Sciatic nerve (tissue), 2 donors: Measurements from ENCODE around the gene LRRC3C. TPM values are rescaled to one million over a fixed set of nuclear protein-coding genes. Genes with fewer than 3 reads are reported as not detected.

Experiments
- ATAC-seq: fragments of 200-7000 bp; cut with Tn5 transposase; one replicate; pipeline ENCODE4 v1.9.1; 2020; ENCODE audit warnings: mild to moderate bottlenecking, moderate library complexity
- DNase-seq: peaks from one replicate; pipeline ENCODE4 v3.0.0-alpha.2; 2020; ENCODE audit warnings: low spot score
- intact Hi-C: fragments of 100-400 bp; cut with DNase I; formaldehyde crosslinking; loops from one replicate; pipeline ENCODE4 v1.14.2; 2022
- total RNA-seq: library from RNA; stranded (reverse); fragmentation: NEBNext Ultra II Directional; extraction: Animal tissue kit (Norgen Biotek cat#: 25700); gene quantifications from one replicate; pipeline ENCODE4 v1.2.1, GENCODE V29; 2021
- donor health status: DM: no; HTN: no; CAD: no.
- donor health status: DM: no; HTN: no; CAD: no.

LRRC3C gene
- total RNA-seq, 1 donor from 2014 or later = not detected

DNA sequence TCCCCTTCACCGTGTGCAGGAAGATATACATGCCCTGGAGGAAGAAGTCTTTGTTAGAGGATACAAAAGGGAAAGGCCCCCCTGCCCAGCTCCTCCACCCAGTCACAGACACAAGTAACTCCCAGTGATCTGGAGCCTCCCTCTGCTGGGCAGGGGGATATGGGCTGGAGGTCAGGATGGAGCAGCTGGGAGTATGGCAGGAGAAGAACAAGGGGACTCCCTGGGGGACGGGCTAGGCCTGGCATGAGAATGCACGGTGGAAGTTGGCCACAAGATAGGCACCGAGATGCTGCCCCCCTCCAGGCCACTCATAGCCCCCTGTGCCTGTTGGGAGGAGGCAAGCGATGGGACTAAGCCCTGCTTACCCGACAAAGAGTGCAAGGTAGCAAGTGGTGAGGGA is 4.3 kb upstream of the LRRC3C start:
- intact Hi-C loops = no loop called here
- DNase-seq (no peak), ATAC-seq (no peak)

DNA sequence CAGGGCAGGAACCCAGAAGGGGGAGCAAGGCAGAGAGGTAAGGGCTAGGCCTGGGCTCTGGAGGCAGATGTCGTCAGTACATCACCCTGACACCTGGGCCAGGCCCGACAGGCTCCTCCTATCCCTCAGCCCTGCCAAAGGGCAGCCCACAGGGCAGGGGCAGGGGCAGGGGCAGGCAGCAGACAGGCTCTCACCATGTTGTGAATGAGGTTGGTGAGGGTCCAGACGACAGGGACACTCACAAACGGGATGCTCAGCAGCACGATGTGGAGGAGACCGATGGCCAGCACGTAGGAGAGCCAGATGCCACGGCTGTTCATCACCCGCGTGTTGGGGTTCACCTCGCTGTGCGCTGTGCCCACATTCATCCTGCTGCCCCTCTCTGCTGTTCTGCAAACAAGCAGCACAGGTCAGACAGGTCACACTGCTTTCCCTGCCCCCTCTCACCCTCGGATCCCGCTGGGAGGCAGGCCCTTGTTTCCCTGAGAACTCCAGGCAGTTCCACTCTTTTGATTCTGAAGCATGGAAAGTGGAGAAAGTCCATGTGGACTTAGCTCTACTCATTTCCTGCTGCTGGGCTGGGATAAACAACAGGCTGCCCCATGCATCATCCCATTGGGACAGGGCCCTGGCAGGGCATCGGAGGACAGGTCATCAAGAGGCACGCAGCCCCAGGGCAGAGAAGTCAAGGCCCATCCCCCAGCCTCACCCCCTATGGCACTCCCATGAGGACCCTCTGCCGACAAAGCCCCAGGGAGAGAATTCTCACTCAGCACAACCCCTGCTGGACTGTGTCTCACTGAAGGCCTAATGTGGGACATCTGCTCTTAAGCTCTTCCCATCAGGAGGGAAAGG is 3.5 kb upstream of the LRRC3C start:
- ATAC-seq = no peak
- intact Hi-C loops = no loop called here
- DNase-seq = no peak

DNA sequence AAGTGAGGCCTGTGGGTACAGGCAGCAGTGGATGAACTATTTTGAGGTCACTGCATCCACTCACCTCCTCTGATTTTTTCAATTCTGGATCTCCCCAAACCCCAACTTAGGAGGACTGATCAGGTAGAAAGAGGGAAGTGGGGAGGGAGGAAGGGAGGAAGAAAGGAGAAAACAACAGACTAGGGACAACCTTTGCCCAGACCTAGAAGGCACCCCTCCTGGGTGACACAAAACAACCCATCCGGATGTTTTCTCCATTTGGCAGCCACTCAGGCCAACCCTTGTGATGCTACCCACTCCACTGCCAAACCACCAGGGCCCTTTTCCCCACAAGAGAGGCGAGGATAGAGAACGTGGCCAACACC is 2.9 kb upstream of the LRRC3C start:
- intact Hi-C loops = no loop called here
- ATAC-seq (no peak), DNase-seq (no peak)

DNA sequence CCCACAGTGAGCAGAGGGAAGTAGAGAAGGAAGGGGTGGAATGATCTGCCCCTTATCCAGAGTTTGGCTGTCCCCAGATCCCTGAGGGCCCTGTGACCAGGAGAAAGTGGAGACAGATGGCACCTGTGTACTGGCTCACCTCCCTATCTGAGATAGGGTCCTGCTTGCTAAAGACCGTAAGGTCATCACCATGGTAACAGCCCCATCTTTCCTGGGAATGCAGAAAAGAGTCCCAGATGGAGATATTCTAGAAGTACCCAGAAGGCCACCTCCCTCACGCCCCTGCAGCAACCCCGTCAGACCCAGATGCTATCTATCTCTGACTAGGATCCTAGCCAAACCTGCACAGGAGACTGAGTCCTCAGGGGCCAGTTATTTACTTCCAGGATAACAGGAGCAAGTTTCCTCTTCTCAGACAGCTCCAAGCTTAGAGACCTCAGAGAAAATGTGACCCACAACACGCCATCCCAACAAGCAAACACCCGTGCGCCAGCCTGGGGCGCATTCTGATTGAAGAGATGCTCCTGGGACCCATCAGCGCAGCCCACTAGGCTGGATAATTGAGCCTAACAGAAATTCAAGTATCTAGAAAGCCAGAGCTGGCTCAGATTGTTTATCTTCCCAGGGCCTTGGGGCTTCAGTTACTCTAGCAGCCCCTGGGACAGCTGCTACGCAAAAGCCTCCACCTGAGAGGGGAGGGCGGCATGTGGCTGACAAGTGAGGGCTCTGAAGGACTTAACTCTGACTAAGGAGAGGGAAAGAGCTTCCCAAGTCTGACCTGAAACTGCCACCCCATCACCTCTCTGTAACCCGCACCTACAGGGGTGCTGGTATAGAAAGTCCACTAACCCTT is 2.0 kb upstream of the LRRC3C start:
- no peak for ATAC-seq
- intact Hi-C loops = no loop called here

DNA sequence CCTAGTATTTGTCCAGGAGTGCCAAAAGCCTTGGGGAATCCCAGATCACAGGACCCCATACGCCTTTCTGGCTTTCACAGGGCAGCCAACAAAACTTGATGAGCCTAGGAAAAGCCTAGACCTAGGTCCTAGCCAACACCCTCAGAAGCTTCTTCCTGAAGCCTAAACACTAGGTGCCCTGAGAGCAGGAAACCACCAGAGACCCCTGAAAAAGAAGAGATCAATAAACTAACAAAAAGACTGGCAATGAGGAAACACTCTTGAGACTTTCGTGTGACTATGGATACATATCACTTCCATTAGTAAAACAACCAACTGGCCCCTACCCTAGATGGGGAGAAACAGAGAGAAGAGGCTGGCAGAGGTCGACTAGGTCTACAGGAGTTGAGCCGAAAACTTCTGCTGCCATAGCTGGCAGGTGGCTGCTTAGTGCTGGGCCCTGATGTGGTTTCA is 1.4 kb upstream of the LRRC3C start:
- no peak for ATAC-seq
- intact Hi-C loops = no loop called here
- no peak for DNase-seq

More for the DNA sequence above, 2.0 kb upstream of the LRRC3C start:
- DNase-seq = no peak

DNA sequence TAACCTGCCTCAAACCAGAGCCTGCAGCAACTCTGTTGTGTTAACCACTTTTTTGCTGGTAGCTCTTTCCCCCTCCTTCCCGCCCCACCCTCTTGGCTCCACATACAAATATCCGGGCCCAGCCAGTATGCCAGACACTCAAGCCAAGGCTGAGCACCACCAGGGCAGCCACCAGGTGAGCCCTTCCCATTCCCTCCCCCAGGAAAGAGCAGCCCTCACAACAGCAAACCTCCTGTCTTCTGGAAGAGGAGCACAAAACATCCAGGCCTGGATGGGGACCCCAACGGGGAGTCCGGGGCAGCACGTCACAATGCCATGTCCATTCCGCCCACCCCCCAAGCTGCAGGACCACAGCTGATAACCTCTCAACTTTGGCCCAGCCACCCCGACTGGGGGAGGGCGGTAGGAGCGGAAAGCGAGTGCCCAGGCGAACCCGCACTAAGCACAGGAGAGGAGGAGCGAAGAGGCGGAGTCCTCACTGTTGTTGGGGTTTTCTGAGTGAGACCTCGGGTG is 888 bp upstream of the LRRC3C start:
- intact Hi-C loops = no loop called here
- no peak for DNase-seq
- peak; percentile 37 for ATAC-seq

DNA sequence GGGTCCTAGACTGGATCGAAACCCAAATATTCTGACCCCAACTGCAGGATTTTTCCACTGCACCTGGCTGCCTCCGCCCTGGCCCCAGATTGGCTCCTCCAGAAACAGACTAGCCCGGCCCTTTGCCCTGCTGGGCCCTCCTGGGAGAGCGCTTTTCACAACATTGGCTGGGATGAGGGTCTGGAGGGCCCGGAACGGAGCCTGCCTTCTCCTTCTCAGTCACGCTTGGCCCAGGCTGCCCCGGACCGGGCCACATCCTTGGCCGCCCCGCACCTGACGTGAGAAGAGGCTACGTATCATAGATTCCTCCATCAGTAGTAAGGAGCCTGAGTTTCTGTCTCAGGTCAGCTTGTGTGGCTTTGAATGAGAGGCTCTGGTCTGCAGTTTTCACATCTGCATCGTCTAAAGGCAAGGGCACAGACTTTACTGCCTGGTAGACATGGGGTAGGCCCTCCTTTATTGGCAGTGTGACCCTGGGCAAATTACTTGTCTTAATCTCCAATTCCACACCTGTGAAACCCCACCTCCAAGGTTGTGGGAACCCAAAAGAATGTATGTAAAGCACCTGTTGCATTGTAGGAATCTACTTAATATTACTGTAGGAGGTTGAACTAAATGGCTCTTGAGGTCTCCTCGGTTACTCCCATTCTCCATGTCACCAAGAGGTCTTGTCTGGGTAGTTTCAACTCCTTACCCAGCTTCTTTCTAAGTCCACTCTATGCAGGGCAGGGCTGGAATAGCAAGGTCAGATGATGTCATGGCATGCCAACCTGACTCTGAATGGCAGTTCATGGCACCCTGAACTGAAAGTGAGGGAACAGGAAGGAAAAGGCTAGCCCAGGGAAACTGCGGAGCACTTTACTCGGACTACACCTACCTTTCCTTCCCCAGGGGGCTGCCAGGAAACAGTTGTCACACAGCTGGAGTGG is 661 bp downstream of the LRRC3C start:
- intact Hi-C loops = no loop called here
- ATAC-seq = peak; percentile 71
- DNase-seq = peak; percentile 70

DNA sequence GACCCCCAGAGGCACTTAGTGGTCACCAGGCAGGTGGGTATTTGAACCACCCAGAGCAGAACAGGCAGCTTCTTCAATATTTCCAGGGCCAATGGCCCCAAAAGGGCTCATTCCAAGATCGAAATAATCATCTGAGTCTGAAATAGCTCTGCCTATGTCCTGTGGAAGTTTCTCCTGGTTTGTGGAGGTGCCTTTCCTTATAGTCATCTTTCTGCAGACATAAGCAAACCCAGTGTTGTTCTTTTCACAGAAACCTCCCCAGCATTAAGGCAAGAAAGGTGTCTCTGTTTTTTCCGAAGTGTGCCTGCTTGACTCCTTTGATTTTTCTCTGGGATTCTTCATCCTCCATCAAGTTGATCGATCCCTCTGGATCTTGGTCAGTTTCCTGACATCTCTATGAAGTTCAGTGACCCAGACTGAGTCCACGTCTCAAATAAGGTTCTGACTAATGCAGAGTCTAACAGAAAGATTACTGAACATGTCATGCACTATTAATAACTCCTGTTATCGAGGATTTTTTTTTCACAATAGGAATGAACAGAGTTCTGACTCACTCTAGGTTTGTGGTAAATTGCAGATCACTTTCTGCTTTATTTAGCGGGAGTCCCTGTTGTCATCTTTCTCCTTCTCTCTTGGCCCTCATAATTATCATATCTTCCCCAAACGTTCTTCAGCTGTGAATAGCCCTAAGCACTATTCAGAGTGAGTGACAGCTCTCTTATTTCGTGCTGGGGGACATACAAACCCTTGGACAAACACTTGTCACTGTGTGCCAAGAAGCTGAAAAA is 1.5 kb downstream of the LRRC3C start:
- ATAC-seq (no peak), DNase-seq (no peak)
- intact Hi-C loops = no loop called here

DNA sequence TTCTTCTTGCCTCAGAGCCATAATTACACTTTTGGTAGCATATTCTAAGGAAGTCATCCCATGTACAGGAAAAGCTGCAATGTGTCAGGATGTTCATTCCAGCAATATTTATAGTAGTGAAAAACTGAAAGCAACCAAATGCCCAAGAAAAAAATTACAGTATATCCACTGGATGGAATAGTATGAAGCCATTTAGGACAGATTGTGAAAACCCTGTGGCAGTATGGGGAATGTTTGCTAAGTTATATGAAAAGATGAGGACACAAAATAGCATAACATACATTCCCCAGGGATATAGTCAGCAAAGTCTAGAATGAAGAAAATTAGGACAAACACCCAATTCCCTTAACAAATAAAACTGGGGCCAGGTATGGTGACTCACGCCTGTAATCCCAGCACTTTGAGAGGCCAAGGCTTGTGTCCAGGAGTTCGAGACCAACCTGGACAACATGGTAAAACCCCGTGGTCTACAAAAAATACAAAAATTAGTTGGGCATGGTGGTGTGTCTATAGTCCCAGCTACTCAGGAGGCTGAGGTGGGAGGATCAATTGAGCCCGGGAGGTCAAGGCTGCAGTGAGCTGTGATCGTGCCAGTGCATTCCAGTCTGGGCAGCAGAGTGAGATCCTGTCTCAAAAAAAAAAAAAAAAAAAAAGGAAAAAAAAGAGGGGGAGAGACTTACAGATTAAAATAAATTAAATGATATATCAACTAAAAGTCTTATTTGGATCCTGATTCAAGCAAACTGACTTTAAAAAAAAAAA is 2.3 kb downstream of the LRRC3C start:
- intact Hi-C loops = no loop called here
- no peak for DNase-seq
- ATAC-seq = no peak

DNA sequence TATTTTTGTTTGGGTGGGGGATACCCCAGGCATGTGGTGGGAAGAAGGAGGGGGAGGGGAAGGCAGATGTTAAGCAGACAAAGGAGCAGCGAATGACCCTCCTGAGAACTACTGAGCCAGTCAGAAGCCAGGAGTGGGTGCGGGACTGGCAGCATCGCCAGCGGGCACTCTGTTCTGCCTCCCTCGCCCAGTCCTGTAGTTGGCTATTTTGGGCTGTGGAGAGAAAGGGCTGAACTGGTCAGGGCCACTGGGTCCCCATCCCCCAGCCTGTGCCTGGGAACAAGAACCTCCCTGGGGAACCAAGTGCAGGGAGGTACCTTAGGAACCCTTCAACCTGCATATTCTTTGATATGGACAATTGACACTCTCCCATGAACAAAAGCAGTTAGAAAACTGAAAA is 6.4 kb downstream of the LRRC3C start:
- intact Hi-C loops = no loop called here
- no peak for ATAC-seq
- DNase-seq = no peak

DNA sequence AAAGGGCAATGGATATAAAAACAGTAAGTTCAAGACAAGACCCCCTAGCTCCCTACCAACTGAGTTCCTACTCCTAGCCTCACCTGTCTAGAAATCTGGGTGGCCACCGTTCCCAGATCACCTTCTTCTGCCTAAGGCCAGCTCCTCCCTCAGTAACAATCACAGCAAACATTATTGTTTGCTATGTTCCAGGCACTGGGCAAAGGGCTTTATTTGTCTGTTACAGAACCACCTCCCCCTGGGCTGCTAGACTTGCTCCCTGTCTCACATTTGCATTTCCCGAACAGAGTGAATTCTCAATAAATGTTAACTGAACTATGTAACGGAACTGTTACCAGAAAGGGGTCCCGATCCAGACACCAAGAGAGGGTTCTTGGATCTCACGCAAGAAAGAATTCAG is 6.8 kb downstream of the LRRC3C start:
- intact Hi-C loops = no loop called here
- ATAC-seq (no peak), DNase-seq (no peak)

DNA sequence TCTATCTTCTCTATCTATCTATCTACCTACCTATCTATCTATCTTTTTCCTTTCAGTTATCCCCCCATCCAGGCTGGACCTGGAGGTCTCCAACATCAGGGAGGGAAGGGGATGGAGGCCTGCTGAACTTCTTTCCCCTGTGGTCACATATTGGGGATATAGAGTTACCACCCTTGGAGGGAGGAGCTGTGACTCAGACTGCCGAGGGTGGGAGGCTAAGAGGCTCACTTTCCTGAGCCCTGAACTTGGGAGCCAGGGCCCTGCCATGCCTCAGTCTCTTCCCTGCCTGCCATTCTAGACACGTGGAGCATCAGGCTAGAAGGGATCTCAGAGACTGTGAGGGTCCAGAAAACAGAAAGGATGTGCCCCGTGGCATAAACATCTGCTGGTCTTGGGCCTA is 8.4 kb downstream of the LRRC3C start:
- ATAC-seq = no peak
- intact Hi-C loops = no loop called here
- no peak for DNase-seq

DNA sequence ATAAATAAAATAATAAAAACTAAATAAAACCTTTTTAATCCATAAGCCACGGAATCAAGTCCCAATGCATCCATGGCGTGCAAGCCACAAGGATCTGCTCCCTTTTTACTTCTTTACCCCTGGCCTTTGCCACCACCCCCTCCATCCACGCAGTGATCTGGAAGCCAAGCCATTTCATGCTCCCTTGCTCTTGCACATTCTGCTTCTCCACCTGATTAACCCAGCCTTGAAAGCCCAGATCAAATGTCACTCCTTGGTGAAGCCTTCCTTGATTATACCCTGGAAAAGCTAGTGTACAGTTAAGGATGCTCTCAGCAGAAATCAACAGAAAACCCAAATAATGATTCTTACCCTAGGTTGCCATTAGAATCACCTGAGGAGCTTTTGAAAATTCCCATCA is 9.9 kb downstream of the LRRC3C start:
- no peak for DNase-seq

DNA sequence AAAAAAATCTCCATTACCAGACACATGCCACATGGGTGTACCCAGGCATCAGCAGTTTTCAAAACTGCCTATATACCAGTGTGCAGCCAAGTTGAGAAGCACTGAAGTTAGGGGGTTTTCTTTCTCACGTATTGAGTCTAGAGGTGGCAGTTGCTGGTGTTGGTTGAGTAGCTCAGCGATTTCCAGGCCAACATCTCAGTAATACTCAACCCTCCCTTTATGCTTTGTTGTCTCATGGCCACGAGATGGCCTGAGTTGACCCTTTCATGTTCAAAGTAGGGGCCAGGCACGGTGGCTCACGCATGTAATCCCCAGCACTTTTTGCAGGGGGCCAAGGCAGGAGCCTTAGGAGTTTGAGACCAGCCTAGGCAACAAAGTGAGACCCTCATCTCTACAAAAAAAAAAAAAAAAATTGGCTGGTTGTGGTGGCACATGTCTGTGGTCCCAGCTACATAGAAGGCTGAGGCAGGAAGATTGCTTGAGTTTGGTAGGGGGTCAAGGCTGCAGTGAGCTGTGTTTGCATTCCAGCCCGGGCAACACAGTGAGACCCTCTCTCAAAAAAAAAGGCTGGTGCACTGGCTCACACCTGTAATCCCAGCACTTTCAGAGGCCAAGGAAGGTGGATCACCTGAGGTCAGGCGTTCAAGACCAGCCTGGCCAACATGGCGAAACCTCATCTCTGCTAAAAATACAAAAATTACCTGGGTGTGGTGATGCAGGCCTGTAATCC is 10.8 kb downstream of the LRRC3C start:
- DNase-seq (no peak), ATAC-seq (no peak)
- intact Hi-C loops = no loop called here

More for the DNA sequence above, 9.9 kb downstream of the LRRC3C start:
- ATAC-seq = no peak
- intact Hi-C loops = no loop called here

DNA sequence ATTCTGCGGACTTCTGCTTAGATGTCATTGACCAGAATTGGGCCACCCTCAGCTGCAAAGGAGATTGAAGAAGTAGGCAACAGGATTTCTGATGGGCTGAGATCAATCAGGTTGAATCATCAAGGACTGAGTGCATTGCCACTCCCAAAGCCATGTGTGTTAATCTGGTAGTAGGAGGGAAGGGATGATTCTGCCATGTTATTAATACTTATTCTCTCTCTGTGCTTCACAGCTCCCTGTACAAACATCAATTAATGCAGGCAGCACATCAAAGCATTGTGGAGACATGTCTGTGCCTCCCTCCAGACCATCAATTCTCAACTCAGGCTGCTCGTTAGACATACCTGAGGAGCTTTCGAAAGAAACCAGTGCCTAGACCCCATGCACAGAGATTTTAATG is 11.6 kb downstream of the LRRC3C start:
- ATAC-seq (no peak), DNase-seq (no peak)
- intact Hi-C loops = no loop called here

DNA sequence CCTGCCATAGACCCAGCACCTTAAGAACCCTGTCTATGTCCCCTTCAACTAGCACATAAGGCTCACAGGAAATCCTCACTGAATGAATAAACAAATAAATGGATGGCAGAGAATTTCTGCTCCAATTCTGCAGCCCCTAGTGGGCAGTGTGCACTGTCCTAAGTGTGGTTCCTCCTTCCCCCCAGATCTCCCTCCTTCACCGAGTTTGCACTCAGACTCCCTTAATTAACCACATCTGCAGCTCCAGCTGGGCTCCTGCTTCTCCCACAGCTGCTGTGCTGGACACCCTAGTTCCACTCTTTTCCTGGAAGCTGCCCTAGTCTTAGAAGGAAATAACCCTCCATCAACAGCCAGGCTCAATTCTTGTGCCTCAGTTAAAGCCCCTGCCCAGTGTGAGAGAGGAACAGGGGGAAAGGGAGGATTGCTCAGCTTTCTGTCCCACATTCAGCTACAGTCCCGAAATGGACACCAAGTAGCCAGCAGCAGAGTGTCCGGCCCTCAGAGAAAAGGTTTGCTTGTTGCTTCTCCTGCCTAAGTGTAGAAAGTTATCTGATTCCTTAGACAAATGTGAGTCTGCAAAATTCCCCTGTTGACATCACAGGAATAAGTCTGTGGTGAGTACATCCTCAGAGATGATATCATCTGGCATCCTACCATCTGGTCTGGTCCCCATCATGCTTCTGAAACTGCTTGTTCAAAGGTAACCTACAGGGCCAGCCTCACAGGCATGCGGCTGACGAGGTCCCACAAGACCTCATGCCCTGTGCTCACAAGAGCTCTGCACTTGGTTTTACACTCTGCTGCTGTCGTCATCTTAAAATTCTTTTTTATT is 12.3 kb downstream of the LRRC3C start:
- DNase-seq (no peak), ATAC-seq (peak; percentile 91)
- intact Hi-C loops = no loop called here
